HCT116 (cell line): ENCODE results near the gene PGAP6. TPM values are rescaled to one million over a fixed set of nuclear protein-coding genes. Genes with fewer than 3 reads are reported as not detected.

Experiments
- ATAC-seq: fragments of 200-7000 bp; cut with Tn5 transposase; 2 replicates; pipeline ENCODE4 v1.9.1; 2020; ENCODE audit warnings: mild to moderate bottlenecking, moderate library complexity
- BruUV-seq: library from RNA; stranded (reverse); fragments of 400-500 nt; replicated peaks from 2 replicates; lab custom pipeline; 2021; lab: Mats Ljungman, UMichigan
- CTCF ChIA-PET: fragments of 300-600 bp; sonication (Branson Sonifier 250); formaldehyde crosslinking; loops from one replicate; lab custom pipeline; 2021; ENCODE audit warnings: antibody characterized with exemption; lab: Charles Lee
- POLR2A ChIA-PET: fragments of 300-600, 350-600 bp; sonication (Branson Sonifier 250); formaldehyde crosslinking; loops from one replicate; lab custom pipeline; 2021; ENCODE audit warnings: antibody characterized with exemption; lab: Charles Lee
- RAD21 ChIA-PET, 2 experiments: fragments of 300-600 bp; sonication (Branson Sonifier 250); formaldehyde crosslinking; loops; one replicate each; lab custom pipeline; 2023; ENCODE audit warnings: low total read pairs in 2 of 2; ENCODE audit not compliant: uncharacterized antibody in 2 of 2, unreplicated experiment in 2 of 2, low non-redundant PET in 1 of 2; lab: Charles Lee
- DNase-seq: peaks from one replicate; pipeline ENCODE4 v3.0.0-alpha.2; 2010; ENCODE audit warnings: low read depth, low spot score
- H2AFZ ChIP-seq: fragments of 200-600 bp; shearing (Covaris generic), sonication (generic); 2 replicates; pipeline ENCODE4 v1.6.1; 2017; ENCODE audit warnings: low read depth, mixed run types, mixed read lengths, antibody characterized with exemption, low read length; ENCODE audit not compliant: poor library complexity, severe bottlenecking
- H3K27ac ChIP-seq: 2 replicates; pipeline ENCODE4 v1.5.1; 2012; ENCODE audit warnings: low read depth, low read length
- H3K27me3 ChIP-seq: fragments of 200-600 bp; sonication (generic); 2 replicates; pipeline ENCODE4 v1.6.1; 2016; ENCODE audit warnings: mixed run types, low read length, mixed read lengths; ENCODE audit not compliant: insufficient read depth
- H3K36me3 ChIP-seq, 2 experiments: fragments of 200-500 bp in 1 of 2; fragments of 200-600 bp in 1 of 2; sonication (Bioruptor generic) in 1 of 2; sonication (generic) in 1 of 2; 2 replicates each; pipeline versions ENCODE4 v1.5.1 to v1.6.1; 2014 to 2016; ENCODE audit warnings: low read length in 2 of 2, inconsistent platforms in 1 of 2, mixed read lengths in 1 of 2, mixed run types in 1 of 2; ENCODE audit not compliant: insufficient read depth in 2 of 2, control insufficient read depth in 1 of 2
- H3K4me1 ChIP-seq, 2 experiments: fragments of 200-600 bp in 1 of 2; sonication (generic) in 1 of 2; 2 replicates each; pipeline versions ENCODE4 v1.5.1 to v1.6.1; 2012 to 2017; ENCODE audit warnings: low read length in 2 of 2, inconsistent platforms in 1 of 2, mild to moderate bottlenecking in 1 of 2, mixed read lengths in 1 of 2, mixed run types in 1 of 2, moderate library complexity in 1 of 2; ENCODE audit not compliant: insufficient read depth in 2 of 2, control insufficient read depth in 1 of 2
- H3K4me2 ChIP-seq: fragments of 200-600 bp; sonication (generic); 2 replicates; pipeline ENCODE4 v1.6.1; 2017; ENCODE audit warnings: mixed run types, low read length, mixed read lengths
- H3K4me3 ChIP-seq, 2 experiments: fragments of 200-600 bp in 1 of 2; sonication (generic) in 1 of 2; replicated peaks in 1 of 2; 2 replicates each; pipeline ENCODE4 v1.5.1; 2011 to 2016; ENCODE audit warnings: low read length in 2 of 2, control low read depth in 1 of 2, low read depth in 1 of 2, mild to moderate bottlenecking in 1 of 2, mixed read lengths in 1 of 2, mixed run types in 1 of 2
- H3K79me2 ChIP-seq: fragments of 200-600 bp; sonication (generic); 2 replicates; pipeline ENCODE4 v1.6.1; 2017; ENCODE audit warnings: mild to moderate bottlenecking, mixed run types, low read length, moderate library complexity, mixed read lengths; ENCODE audit not compliant: insufficient read depth
- H3K9ac ChIP-seq: fragments of 200-600 bp; sonication (generic); 2 replicates; pipeline ENCODE4 v1.6.1; 2016; ENCODE audit warnings: low read length, mixed read lengths
- H3K9me2 ChIP-seq: fragments of 200-600 bp; sonication (generic), shearing (Covaris generic); 2 replicates; pipeline ENCODE4 v1.6.1; 2017; ENCODE audit warnings: mixed run types, mild to moderate bottlenecking, moderate library complexity; ENCODE audit not compliant: insufficient read depth
- H3K9me3 ChIP-seq, 2 experiments: fragments of 200-500 bp in 1 of 2; fragments of 200-600 bp in 1 of 2; sonication (Bioruptor generic) in 1 of 2; sonication (generic) in 1 of 2; 2 replicates each; pipeline ENCODE4 v1.6.1; 2014 to 2017; ENCODE audit warnings: low read length in 2 of 2, mixed read lengths in 2 of 2, inconsistent platforms in 1 of 2, low read depth in 1 of 2, mild to moderate bottlenecking in 1 of 2, mixed run types in 1 of 2, moderate library complexity in 1 of 2; ENCODE audit not compliant: control insufficient read depth in 1 of 2, insufficient read depth in 1 of 2
- H4K20me1 ChIP-seq: fragments of 200-600 bp; sonication (generic), shearing (Covaris generic); 2 replicates; pipeline ENCODE4 v1.6.1; 2017; ENCODE audit warnings: mixed run types, mild to moderate bottlenecking, moderate library complexity; ENCODE audit not compliant: insufficient read depth
- CBX3 ChIP-seq: IDR thresholded peaks from 2 replicates; pipeline ENCODE4 v1.6.1; 2012; ENCODE audit warnings: low read depth
- CEBPB ChIP-seq: IDR thresholded peaks from 2 replicates; pipeline ENCODE4 v1.6.1; 2012; ENCODE audit warnings: low read depth
- EGR1 ChIP-seq: IDR thresholded peaks from 2 replicates; pipeline ENCODE4 v1.6.1; 2012; ENCODE audit warnings: low read depth
- ELF1 ChIP-seq: IDR thresholded peaks from 2 replicates; pipeline ENCODE4 v1.6.1; 2012; ENCODE audit warnings: low read depth, borderline replicate concordance
- EZH2 ChIP-seq: fragments of 200-600 bp; sonication (generic); IDR thresholded peaks from 2 replicates; pipeline ENCODE4 v1.6.1; 2017; ENCODE audit warnings: antibody characterized with exemption, mixed run types
- FOSL1 ChIP-seq: IDR thresholded peaks from 2 replicates; pipeline ENCODE4 v1.6.1; 2012; ENCODE audit warnings: low read depth
- JUND ChIP-seq: IDR thresholded peaks from 2 replicates; pipeline ENCODE4 v1.6.1; 2012
- POLR2A ChIP-seq: IDR thresholded peaks from 2 replicates; pipeline ENCODE4 v1.7.0; 2011; ENCODE audit warnings: borderline replicate concordance; ENCODE audit not compliant: insufficient read depth, insufficient read length; ENCODE audit errors: extremely low read depth
- RAD21 ChIP-seq: IDR thresholded peaks from 2 replicates; pipeline ENCODE4 v1.6.1; 2012; ENCODE audit warnings: low read depth, mild to moderate bottlenecking
- SIN3A ChIP-seq: IDR thresholded peaks from 2 replicates; pipeline ENCODE4 v1.6.1; 2012; ENCODE audit warnings: low read depth
- SP1 ChIP-seq: IDR thresholded peaks from 2 replicates; pipeline ENCODE4 v1.6.1; 2012; ENCODE audit warnings: low read depth
- SRF ChIP-seq: IDR thresholded peaks from 2 replicates; pipeline ENCODE4 v1.6.1; 2012; ENCODE audit warnings: low read depth
- YY1 ChIP-seq: IDR thresholded peaks from 2 replicates; pipeline ENCODE4 v1.6.1; 2011; ENCODE audit warnings: low read length, low read depth, moderate library complexity, mild to moderate bottlenecking; ENCODE audit not compliant: insufficient replicate concordance; ENCODE audit errors: extremely low read depth
- ZNF274 ChIP-seq: fragments of 200-500 bp; sonication (Bioruptor generic); IDR thresholded peaks from 2 replicates; pipeline ENCODE4 v1.6.1; 2014; ENCODE audit warnings: mild to moderate bottlenecking, low read depth, low read length, inconsistent platforms
- intact Hi-C: fragments of 100-400 bp; cut with micrococcal nuclease; formaldehyde crosslinking; loops from 2 replicates; pipeline ENCODE4 v1.10.0; 2022
- total RNA-seq: library from RNA; stranded (reverse); gene quantifications from one replicate; pipeline ENCODE4 v1.2.1, GENCODE V29; 2021; ENCODE audit not compliant: unreplicated experiment
- TF ChIP-seq, protein P1 (sequence below): IDR thresholded peaks from 2 replicates; pipeline ENCODE4 v1.6.1; 2012
- TF ChIP-seq, protein P2 (sequence below): IDR thresholded peaks from 2 replicates; pipeline ENCODE4 v1.6.1; 2012
- TF ChIP-seq, protein P3 (sequence below): IDR thresholded peaks from 2 replicates; pipeline ENCODE4 v1.6.1; 2012; ENCODE audit warnings: low read depth
- TF ChIP-seq, protein P4 (sequence below), 3 experiments: fragments of 200-600 bp in 1 of 3; sonication (generic) in 1 of 3; IDR thresholded peaks in 2 of 3; conservative IDR thresholded peaks in 1 of 3; 2 replicates each; pipeline ENCODE4 v1.5.1; 2012 to 2017; ENCODE audit warnings: low read depth in 2 of 3, low read length in 2 of 3, antibody characterized with exemption in 1 of 3, borderline replicate concordance in 1 of 3, control low read depth in 1 of 3, mild to moderate bottlenecking in 1 of 3, mixed read lengths in 1 of 3, mixed run types in 1 of 3, moderate library complexity in 1 of 3; ENCODE audit not compliant: insufficient read depth in 1 of 3

The PGAP6 gene
- total RNA-seq, 1 experiment from 2014 or later: 35.4 TPM

DNA sequence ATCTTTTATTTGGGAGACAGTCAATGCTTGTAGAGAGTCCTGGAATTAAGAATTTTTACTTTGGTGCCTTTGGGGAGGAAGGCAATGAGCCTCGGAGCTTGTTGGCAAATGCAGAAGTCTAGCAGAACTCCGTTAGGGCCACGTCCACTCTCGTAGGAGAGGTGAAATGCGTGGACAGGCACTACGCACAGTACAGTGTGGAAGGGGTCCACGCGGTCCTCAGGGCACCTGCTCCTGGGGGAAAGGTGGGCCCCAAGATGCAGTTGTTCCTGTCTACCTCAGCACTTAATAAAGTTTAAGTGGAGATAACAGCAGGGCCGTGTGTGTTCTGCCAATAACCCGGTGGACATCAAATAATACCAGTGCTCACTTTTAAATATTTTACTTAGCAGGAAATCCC is 45.5 kb upstream of the PGAP6 start:
- POLR2A ChIA-PET: no interaction called here

DNA sequence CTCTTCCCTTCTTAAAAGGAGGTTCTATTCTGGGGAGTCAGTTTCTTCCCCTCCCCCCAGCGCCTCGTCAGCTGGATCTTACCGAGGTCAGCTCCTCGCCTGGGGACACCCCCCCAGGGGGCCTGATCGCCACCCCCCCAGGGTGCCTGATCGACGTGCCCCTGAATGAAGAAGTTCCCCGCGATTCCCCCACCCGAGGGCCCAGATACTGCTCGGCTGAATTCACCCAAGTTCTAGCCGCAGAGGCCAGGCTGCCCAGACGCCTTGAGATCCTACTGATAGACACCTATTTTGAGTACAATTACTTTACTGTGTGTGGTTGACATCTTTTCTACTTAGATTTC is 45.1 kb upstream of the PGAP6 start:
- H3K9me3 ChIP-seq: no peaks in the 10 kb centered on the region
- peaks cover 15% of the 10 kb centered on the region; the same call in 1 of the 2 replicates for H3K79me2 ChIP-seq
- H3K4me1 ChIP-seq: peaks cover 16 to 35% of the 10 kb centered on the region in 2 experiments
- intact Hi-C loops: no loop called here
- H3K4me2 ChIP-seq: peak overlapping the region; percentile 79
- ChIA-PET CTCF (no interaction called here), POLR2A (no interaction called here), RAD21 (no interaction called here)
- no peaks in the 10 kb centered on the region for H4K20me1 ChIP-seq
- peak overlapping the region; percentile 52; the same call in 1 of the 2 replicates for H3K9ac ChIP-seq
- BruUV-seq: no TSS peak
- DNase-seq (no peak), ATAC-seq (no peak)
- H3K27ac ChIP-seq: no peak overlapping the region
- no peak overlapping the region for H2AFZ ChIP-seq
- H3K27me3 ChIP-seq: no peaks in the 10 kb centered on the region
- H3K4me3 ChIP-seq: peak overlapping the region; percentile 43 to 59
- no peaks in the 10 kb centered on the region for H3K36me3 ChIP-seq
- no peaks in the 10 kb centered on the region for H3K9me2 ChIP-seq
- TF ChIP-seq YY1 (no peak), SRF (no peak), CBX3 (no peak), JUND (no peak), CEBPB (no peak), SIN3A (no peak), RAD21 (no peak), SP1 (no peak), ELF1 (no peak), EGR1 (no peak), EZH2 (no peak), FOSL1 (no peak), ZNF274 (no peak)
- TF ChIP-seq, protein P1, sequence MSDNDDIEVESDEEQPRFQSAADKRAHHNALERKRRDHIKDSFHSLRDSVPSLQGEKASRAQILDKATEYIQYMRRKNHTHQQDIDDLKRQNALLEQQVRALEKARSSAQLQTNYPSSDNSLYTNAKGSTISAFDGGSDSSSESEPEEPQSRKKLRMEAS: no peak
- TF ChIP-seq, protein P2, sequence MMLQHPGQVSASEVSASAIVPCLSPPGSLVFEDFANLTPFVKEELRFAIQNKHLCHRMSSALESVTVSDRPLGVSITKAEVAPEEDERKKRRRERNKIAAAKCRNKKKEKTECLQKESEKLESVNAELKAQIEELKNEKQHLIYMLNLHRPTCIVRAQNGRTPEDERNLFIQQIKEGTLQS: no peak
- TF ChIP-seq, protein P3, sequence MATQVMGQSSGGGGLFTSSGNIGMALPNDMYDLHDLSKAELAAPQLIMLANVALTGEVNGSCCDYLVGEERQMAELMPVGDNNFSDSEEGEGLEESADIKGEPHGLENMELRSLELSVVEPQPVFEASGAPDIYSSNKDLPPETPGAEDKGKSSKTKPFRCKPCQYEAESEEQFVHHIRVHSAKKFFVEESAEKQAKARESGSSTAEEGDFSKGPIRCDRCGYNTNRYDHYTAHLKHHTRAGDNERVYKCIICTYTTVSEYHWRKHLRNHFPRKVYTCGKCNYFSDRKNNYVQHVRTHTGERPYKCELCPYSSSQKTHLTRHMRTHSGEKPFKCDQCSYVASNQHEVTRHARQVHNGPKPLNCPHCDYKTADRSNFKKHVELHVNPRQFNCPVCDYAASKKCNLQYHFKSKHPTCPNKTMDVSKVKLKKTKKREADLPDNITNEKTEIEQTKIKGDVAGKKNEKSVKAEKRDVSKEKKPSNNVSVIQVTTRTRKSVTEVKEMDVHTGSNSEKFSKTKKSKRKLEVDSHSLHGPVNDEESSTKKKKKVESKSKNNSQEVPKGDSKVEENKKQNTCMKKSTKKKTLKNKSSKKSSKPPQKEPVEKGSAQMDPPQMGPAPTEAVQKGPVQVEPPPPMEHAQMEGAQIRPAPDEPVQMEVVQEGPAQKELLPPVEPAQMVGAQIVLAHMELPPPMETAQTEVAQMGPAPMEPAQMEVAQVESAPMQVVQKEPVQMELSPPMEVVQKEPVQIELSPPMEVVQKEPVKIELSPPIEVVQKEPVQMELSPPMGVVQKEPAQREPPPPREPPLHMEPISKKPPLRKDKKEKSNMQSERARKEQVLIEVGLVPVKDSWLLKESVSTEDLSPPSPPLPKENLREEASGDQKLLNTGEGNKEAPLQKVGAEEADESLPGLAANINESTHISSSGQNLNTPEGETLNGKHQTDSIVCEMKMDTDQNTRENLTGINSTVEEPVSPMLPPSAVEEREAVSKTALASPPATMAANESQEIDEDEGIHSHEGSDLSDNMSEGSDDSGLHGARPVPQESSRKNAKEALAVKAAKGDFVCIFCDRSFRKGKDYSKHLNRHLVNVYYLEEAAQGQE: no peak
- TF ChIP-seq, protein P4, sequence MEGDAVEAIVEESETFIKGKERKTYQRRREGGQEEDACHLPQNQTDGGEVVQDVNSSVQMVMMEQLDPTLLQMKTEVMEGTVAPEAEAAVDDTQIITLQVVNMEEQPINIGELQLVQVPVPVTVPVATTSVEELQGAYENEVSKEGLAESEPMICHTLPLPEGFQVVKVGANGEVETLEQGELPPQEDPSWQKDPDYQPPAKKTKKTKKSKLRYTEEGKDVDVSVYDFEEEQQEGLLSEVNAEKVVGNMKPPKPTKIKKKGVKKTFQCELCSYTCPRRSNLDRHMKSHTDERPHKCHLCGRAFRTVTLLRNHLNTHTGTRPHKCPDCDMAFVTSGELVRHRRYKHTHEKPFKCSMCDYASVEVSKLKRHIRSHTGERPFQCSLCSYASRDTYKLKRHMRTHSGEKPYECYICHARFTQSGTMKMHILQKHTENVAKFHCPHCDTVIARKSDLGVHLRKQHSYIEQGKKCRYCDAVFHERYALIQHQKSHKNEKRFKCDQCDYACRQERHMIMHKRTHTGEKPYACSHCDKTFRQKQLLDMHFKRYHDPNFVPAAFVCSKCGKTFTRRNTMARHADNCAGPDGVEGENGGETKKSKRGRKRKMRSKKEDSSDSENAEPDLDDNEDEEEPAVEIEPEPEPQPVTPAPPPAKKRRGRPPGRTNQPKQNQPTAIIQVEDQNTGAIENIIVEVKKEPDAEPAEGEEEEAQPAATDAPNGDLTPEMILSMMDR (IDR thresholded peaks at IDR 0.05 in 2 of 3, conservative IDR thresholded peaks at IDR 0.05 in 1 of 3; ENCODE audit: borderline replicate concordance in 1 of 3, insufficient read depth in 1 of 3, low read depth in 2 of 3, low read length in 2 of 3): no peak

More for the DNA sequence above, 45.5 kb upstream of the PGAP6 start:
- H3K9ac ChIP-seq: no peak overlapping the region
- ATAC-seq (no peak), DNase-seq (no peak)
- no peak for TF ChIP-seq POLR2A
- H3K4me1 ChIP-seq: peaks cover 16 to 35% of the 10 kb centered on the region in 2 experiments
- H3K9me2 ChIP-seq: no peaks in the 10 kb centered on the region
- H3K79me2 ChIP-seq: peaks cover 15% of the 10 kb centered on the region; the same call in 1 of the 2 replicates
- H3K27ac ChIP-seq: no peak overlapping the region
- H3K4me2 ChIP-seq: peak overlapping the region; percentile 79
- H3K4me3 ChIP-seq: 0 out of 4 replicates have a peak overlapping the region, but pooled peaks of 1 of the 2 experiments have one; percentile 43
- H2AFZ ChIP-seq: no peak overlapping the region
- TSS peak; percentile 79 for BruUV-seq
- ChIA-PET CTCF (no interaction called here), RAD21 (no interaction called here)
- no peaks in the 10 kb centered on the region for H3K36me3 ChIP-seq
- H4K20me1 ChIP-seq: no peaks in the 10 kb centered on the region
- intact Hi-C loops: no loop called here
- no peaks in the 10 kb centered on the region for H3K27me3 ChIP-seq
- H3K9me3 ChIP-seq: no peaks in the 10 kb centered on the region
